Keratinocyte (primary cell): ENCODE data around the gene TMEM138. TPM values are rescaled to one million over a fixed set of nuclear protein-coding genes. Genes with fewer than 3 reads are reported as not detected.

Experiments used
- DNase-seq: peaks from one replicate; pipeline ENCODE4 v3.0.0-alpha.2; 2011; ENCODE audit warnings: low read depth, missing footprints, low spot score
- FAIRE-seq: peaks from 2 replicates; lab custom pipeline; 2011; peaks lifted over from hg19 to GRCh38; lab: Jason Lieb, UNC
- H2AFZ ChIP-seq: 2 replicates; pipeline ENCODE4 v1.6.0; 2012; ENCODE audit warnings: low read length, control low read depth, inconsistent platforms; ENCODE audit not compliant: control insufficient read depth
- H3K27ac ChIP-seq: 2 replicates; pipeline ENCODE4 v1.5.1; 2011; ENCODE audit warnings: low read length; ENCODE audit not compliant: control insufficient read depth, insufficient read depth
- H3K27me3 ChIP-seq: 3 replicates; pipeline ENCODE4 v1.6.0; 2011; ENCODE audit warnings: low read length; ENCODE audit not compliant: control insufficient read depth, insufficient read depth; ENCODE audit errors: extremely low read depth
- H3K36me3 ChIP-seq, 2 experiments: 2 replicates in 1 of 2; 3 replicates in 1 of 2; pipeline ENCODE4 v1.5.1; 2011; ENCODE audit warnings: low read length in 2 of 2, mild to moderate bottlenecking in 1 of 2; ENCODE audit not compliant: control insufficient read depth in 2 of 2, insufficient read depth in 2 of 2; ENCODE audit errors: extremely low read depth in 1 of 2
- H3K4me1 ChIP-seq: 3 replicates; pipeline ENCODE4 v1.5.1; 2011; ENCODE audit warnings: low read length; ENCODE audit not compliant: control insufficient read depth, insufficient read depth; ENCODE audit errors: extremely low read depth
- H3K4me2 ChIP-seq: 3 replicates; pipeline ENCODE4 v1.6.0; 2011; ENCODE audit warnings: low read depth, low read length; ENCODE audit not compliant: control insufficient read depth, insufficient read depth; ENCODE audit errors: extremely low read depth
- H3K4me3 ChIP-seq, 3 experiments: fragments of 200-600 bp in 1 of 3; sonication (generic) in 1 of 3; 2 replicates in 2 of 3; 3 replicates in 1 of 3; pipeline ENCODE4 v1.5.1; 2011 to 2016; ENCODE audit warnings: low read length in 3 of 3, mild to moderate bottlenecking in 3 of 3, control low read depth in 2 of 3, inconsistent platforms in 1 of 3, low read depth in 1 of 3, mixed read lengths in 1 of 3, mixed run types in 1 of 3, moderate library complexity in 1 of 3; ENCODE audit not compliant: control insufficient read depth in 2 of 3, insufficient read depth in 2 of 3; ENCODE audit errors: extremely low read depth in 1 of 3
- H3K79me2 ChIP-seq: 2 replicates; pipeline ENCODE4 v1.6.0; 2012; ENCODE audit warnings: low read length; ENCODE audit not compliant: control insufficient read depth, insufficient read depth
- H3K9ac ChIP-seq: 3 replicates; pipeline ENCODE4 v1.6.0; 2011; ENCODE audit warnings: low read length; ENCODE audit not compliant: control insufficient read depth, insufficient read depth; ENCODE audit errors: extremely low read depth
- H3K9me1 ChIP-seq: 3 replicates; pipeline ENCODE4 v1.6.0; 2011; ENCODE audit warnings: low read length; ENCODE audit not compliant: control insufficient read depth, insufficient read depth; ENCODE audit errors: extremely low read depth
- H3K9me3 ChIP-seq: 2 replicates; pipeline ENCODE4 v1.5.1; 2012; ENCODE audit warnings: low read depth, low read length; ENCODE audit not compliant: control insufficient read depth
- H4K20me1 ChIP-seq: 3 replicates; pipeline ENCODE4 v1.6.0; 2011; ENCODE audit warnings: low read length; ENCODE audit not compliant: control insufficient read depth, insufficient read depth; ENCODE audit errors: extremely low read depth
- EZH2 ChIP-seq: IDR thresholded peaks from one replicate; pipeline ENCODE4 v1.6.1; 2012; ENCODE audit warnings: inconsistent platforms, mild to moderate bottlenecking, low read length, moderate library complexity
- dilution Hi-C: fragments of 300-500 bp; cut with MboI; formaldehyde crosslinking; loops from one replicate; pipeline ENCODE4 v1.7.0; 2020; ENCODE audit warnings: low sequenced_read_pairs; ENCODE audit not compliant: extremely low pct_ligation_motif_present
- polyA plus RNA-seq, 5 experiments: library from polyadenylated mRNA; depleted of rRNA in 3 of 5; stranded (reverse) in 3 of 5; stranded (forward) in 1 of 5; unstranded in 1 of 5; fragments of >200 nt; gene quantifications; 1 replicate in 1 of 5; 2 replicates in 3 of 5; 3 replicates in 1 of 5; pipeline versions ENCODE4 v1.2.1 to v1.2.3, GENCODE V29; 2011 to 2012; ENCODE audit warnings: missing spikeins in 2 of 5, low read depth in 1 of 5, low replicate concordance in 1 of 5
- TF ChIP-seq, protein P1 (sequence below), 3 experiments: IDR thresholded peaks in 1 of 3; conservative IDR thresholded peaks in 1 of 3; optimal IDR thresholded peaks in 1 of 3; 2 replicates in 2 of 3; 3 replicates in 1 of 3; pipeline versions ENCODE3 to v1.5.1; 2011; ENCODE audit warnings: low read length in 3 of 3, mild to moderate bottlenecking in 3 of 3, moderate library complexity in 2 of 3, control low read depth in 1 of 3, inconsistent platforms in 1 of 3; ENCODE audit not compliant: insufficient read depth in 2 of 3; ENCODE audit errors: extremely low read depth in 1 of 3

TMEM138 gene
- polyA plus RNA-seq, 1 donor (not counting 4 experiments of a cell fraction or from before 2014, with no cell fraction given), result 85.4 TPM

DNA sequence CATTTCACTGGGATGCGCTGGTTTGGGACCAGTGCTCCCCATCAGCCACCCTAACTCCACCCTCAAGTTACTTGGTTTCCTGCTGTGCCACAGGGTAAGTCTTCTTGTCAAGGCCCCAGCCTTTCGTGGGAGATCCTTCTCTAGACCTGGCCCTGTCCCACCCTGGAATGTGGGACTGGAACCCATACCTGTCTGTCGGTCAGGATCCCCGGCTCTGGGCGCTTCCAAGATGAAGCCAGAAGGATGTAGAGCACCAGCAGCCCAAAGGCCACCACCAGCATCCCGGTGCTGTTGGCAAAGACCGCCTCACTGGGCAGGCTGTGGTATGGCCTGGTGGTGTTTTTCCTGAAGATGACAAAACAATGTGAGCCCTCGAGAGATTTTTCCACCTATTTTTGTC, 11.4 kb upstream of the TMEM138 start:
- FAIRE-seq (no peak), DNase-seq (no peak)
- no peak overlapping the region for H3K4me3 ChIP-seq
- H3K4me2 ChIP-seq, result no peak overlapping the region
- no peaks in the 10 kb centered on the region for H3K9me3 ChIP-seq
- peaks cover 5% of the 10 kb centered on the region for H3K4me1 ChIP-seq
- no peaks in the 10 kb centered on the region for H3K27me3 ChIP-seq
- no peaks in the 10 kb centered on the region for H4K20me1 ChIP-seq
- H2AFZ ChIP-seq, result no peak overlapping the region
- peaks cover 28 to 31% of the 10 kb centered on the region in 2 experiments for H3K36me3 ChIP-seq
- H3K27ac ChIP-seq, result no peak overlapping the region
- peaks cover 2% of the 10 kb centered on the region for H3K9me1 ChIP-seq
- TF ChIP-seq, protein P1, sequence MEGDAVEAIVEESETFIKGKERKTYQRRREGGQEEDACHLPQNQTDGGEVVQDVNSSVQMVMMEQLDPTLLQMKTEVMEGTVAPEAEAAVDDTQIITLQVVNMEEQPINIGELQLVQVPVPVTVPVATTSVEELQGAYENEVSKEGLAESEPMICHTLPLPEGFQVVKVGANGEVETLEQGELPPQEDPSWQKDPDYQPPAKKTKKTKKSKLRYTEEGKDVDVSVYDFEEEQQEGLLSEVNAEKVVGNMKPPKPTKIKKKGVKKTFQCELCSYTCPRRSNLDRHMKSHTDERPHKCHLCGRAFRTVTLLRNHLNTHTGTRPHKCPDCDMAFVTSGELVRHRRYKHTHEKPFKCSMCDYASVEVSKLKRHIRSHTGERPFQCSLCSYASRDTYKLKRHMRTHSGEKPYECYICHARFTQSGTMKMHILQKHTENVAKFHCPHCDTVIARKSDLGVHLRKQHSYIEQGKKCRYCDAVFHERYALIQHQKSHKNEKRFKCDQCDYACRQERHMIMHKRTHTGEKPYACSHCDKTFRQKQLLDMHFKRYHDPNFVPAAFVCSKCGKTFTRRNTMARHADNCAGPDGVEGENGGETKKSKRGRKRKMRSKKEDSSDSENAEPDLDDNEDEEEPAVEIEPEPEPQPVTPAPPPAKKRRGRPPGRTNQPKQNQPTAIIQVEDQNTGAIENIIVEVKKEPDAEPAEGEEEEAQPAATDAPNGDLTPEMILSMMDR (optimal IDR thresholded peaks at IDR 0.05 in 1 of 3, IDR thresholded peaks at IDR 0.05 in 1 of 3, conservative IDR thresholded peaks at IDR 0.05 in 1 of 3; ENCODE audit: extremely low read depth in 1 of 3, insufficient read depth in 2 of 3, low read length in 3 of 3), result no peak
- no peak for TF ChIP-seq EZH2
- no peaks in the 10 kb centered on the region for H3K79me2 ChIP-seq
- dilution Hi-C loops, result no loop called here
- H3K9ac ChIP-seq, result no peak overlapping the region

DNA sequence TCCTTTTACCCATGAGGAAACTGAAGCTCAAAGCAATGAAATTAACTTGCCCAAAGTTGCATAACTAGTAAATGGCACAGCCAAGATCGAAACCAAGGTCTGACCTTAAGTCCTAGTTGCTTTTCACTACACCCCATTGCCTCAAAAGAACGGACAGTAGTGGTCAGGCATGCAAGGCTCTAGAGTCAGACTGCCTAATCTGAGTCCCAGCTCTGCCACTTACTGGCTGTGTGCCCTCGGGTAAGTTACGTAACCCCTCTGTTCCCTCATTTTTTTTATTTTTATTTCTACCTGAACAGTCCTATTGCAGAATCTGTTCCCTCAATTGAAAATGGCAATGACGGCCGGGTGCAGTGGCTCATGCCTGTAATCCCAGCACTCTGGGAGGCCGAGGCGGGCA, 10.1 kb upstream of the TMEM138 start:
- TF ChIP-seq, protein P1 (optimal IDR thresholded peaks at IDR 0.05 in 1 of 3, IDR thresholded peaks at IDR 0.05 in 1 of 3, conservative IDR thresholded peaks at IDR 0.05 in 1 of 3; ENCODE audit: extremely low read depth in 1 of 3, insufficient read depth in 2 of 3, low read length in 3 of 3), result no peak
- TF ChIP-seq EZH2, result no peak
- H3K27ac ChIP-seq, result no peak overlapping the region
- dilution Hi-C loops, result no loop called here
- no peak overlapping the region for H3K9ac ChIP-seq
- H3K27me3 ChIP-seq, result no peaks in the 10 kb centered on the region
- H3K4me2 ChIP-seq, result no peak overlapping the region
- no peak overlapping the region for H2AFZ ChIP-seq
- no peaks in the 10 kb centered on the region for H4K20me1 ChIP-seq
- no peaks in the 10 kb centered on the region for H3K9me3 ChIP-seq
- no peaks in the 10 kb centered on the region for H3K4me1 ChIP-seq
- H3K9me1 ChIP-seq, result peaks cover 2% of the 10 kb centered on the region
- DNase-seq, result no peak
- no peak for FAIRE-seq
- no peaks in the 10 kb centered on the region for H3K79me2 ChIP-seq
- H3K36me3 ChIP-seq, result peaks cover 30 to 31% of the 10 kb centered on the region in 2 experiments
- no peak overlapping the region for H3K4me3 ChIP-seq
